GM12891 (cell line): Measurements from ENCODE around the gene VWA5A.

ENCODE experiments used
- PAX5 ChIP-seq: IDR thresholded peaks from 2 replicates; pipeline ENCODE4 v1.6.1; 2011; ENCODE audit warnings: low read length, moderate library complexity, mild to moderate bottlenecking; ENCODE audit not compliant: insufficient read depth, severe bottlenecking
- POLR2A ChIP-seq: IDR thresholded peaks from 2 replicates; pipeline ENCODE4 v1.6.1; 2011; ENCODE audit warnings: low read depth, low read length, control low read depth
- POLR2AphosphoS5 ChIP-seq: IDR thresholded peaks from 2 replicates; pipeline ENCODE4 v1.6.1; 2011; ENCODE audit warnings: low read depth, low read length, control low read depth
- POU2F2 ChIP-seq: IDR thresholded peaks from 2 replicates; pipeline ENCODE4 v1.6.1; 2011; ENCODE audit warnings: low read depth, mild to moderate bottlenecking, control low read depth, low read length, moderate library complexity
- SPI1 ChIP-seq: IDR thresholded peaks from 2 replicates; pipeline ENCODE4 v1.6.1; 2011; ENCODE audit warnings: low read depth, low read length, control low read depth
- TAF1 ChIP-seq: IDR thresholded peaks from 2 replicates; pipeline ENCODE4 v1.6.1; 2011; ENCODE audit warnings: low read depth, low read length, control low read depth

DNA sequence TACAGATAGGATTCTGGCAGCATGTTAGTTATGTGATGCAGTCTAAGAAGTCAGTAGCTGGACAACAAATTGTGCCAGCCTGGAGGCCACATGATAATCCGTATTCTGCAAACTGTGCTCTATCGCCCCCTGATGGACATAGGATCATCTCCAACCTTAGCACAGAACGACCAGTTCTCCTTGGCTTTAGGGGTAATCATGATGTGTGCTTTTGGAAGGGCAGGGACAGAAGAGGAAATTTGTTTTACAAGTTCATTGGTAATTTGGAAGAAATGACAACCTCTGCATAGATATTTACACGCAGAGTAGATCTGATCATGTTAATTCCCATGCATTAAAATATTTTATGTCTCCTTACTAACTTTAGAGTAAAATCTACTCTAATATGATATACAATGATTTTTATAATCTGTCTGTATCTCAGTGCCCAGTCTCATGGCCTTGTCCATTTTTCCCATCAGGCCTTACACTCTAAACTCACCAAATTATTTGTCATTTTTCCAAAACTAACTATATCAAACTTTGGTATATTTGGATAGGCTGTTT lies 80.0 kb downstream of the VWA5A start:
- TF ChIP-seq POLR2A (no peak), POLR2AphosphoS5 (no peak), TAF1 (no peak), SPI1 (no peak), PAX5 (no peak), POU2F2 (no peak)
